Breast epithelium (tissue), 3 donors: Measurements from ENCODE around the gene ITGA3.

ENCODE experiments used
- POLR2AphosphoS5 ChIP-seq, 3 donors: sonication (generic); formaldehyde crosslinking; IDR thresholded peaks; one replicate each; pipeline ENCODE4 v1.6.1; 2017; ENCODE audit warnings: antibody characterized with exemption in 3 of 3
- TF ChIP-seq, protein P1 (sequence below), 3 donors: fragments of 450-650 bp; IDR thresholded peaks; one replicate each; pipeline ENCODE4 v1.5.1; 2016 to 2017; ENCODE audit warnings: antibody characterized with exemption in 3 of 3, mild to moderate bottlenecking in 3 of 3, moderate library complexity in 3 of 3

GRCh38 chr17:50139185-50139783 lies 83.4 kb downstream of the ITGA3 start:
- TF ChIP-seq, protein P1, sequence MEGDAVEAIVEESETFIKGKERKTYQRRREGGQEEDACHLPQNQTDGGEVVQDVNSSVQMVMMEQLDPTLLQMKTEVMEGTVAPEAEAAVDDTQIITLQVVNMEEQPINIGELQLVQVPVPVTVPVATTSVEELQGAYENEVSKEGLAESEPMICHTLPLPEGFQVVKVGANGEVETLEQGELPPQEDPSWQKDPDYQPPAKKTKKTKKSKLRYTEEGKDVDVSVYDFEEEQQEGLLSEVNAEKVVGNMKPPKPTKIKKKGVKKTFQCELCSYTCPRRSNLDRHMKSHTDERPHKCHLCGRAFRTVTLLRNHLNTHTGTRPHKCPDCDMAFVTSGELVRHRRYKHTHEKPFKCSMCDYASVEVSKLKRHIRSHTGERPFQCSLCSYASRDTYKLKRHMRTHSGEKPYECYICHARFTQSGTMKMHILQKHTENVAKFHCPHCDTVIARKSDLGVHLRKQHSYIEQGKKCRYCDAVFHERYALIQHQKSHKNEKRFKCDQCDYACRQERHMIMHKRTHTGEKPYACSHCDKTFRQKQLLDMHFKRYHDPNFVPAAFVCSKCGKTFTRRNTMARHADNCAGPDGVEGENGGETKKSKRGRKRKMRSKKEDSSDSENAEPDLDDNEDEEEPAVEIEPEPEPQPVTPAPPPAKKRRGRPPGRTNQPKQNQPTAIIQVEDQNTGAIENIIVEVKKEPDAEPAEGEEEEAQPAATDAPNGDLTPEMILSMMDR (IDR thresholded peaks at IDR 0.05) = no peak
- no peak for TF ChIP-seq POLR2AphosphoS5 (IDR thresholded peaks at IDR 0.05)
